HG03571 (cell line): Measurements from ENCODE around the gene BAD.

Experiments used
- ATAC-seq: cut with Tn5 transposase; IDR thresholded peaks from one replicate; pipeline ENCODE4 v1.9.1; 2021; ENCODE audit not compliant: unreplicated experiment

BAD gene

GRCh38 chr11:64246871-64247728 is 37.4 kb downstream of the BAD start, which contains the start of gene PPP1R14B:
Gene PPP1R14B (minus strand): TSS chr11:64246943. CDS start chr11:64246673, 270 bp downstream.
- ATAC-seq = peak; percentile 34

GRCh38 chr11:64246621-64246870 is 37.9 kb downstream of the BAD start:
- ATAC-seq = peak; percentile 5

- no peak for ATAC-seq
Observed at GRCh38 chr11:64245797-64246620, 38.5 kb downstream of the BAD start.

- ATAC-seq = no peak
Observed at GRCh38 chr11:64245401-64245796, 39.1 kb downstream of the BAD start.

- no peak for ATAC-seq
Observed at GRCh38 chr11:64244966-64245365, 39.5 kb downstream of the BAD start.

- no peak for ATAC-seq
Observed at GRCh38 chr11:64244107-64244506, 40.4 kb downstream of the BAD start.

- ATAC-seq = no peak
Observed at GRCh38 chr11:64243236-64243854, 41.1 kb downstream of the BAD start.

GRCh38 chr11:64241491-64242374 is 42.7 kb downstream of the BAD start:
- ATAC-seq = peak; percentile 44

- peak; percentile 54 for ATAC-seq
Observed at GRCh38 chr11:64241241-64241490, 43.3 kb downstream of the BAD start.

GRCh38 chr11:64240435-64241240 is 43.8 kb downstream of the BAD start, which contains the start of gene FKBP2:
Gene FKBP2 (plus strand): TSS chr11:64241095. CDS start chr11:64242388, 1,293 bp downstream.
- peak; percentile 44 for ATAC-seq

- ATAC-seq = no peak
Observed at GRCh38 chr11:64239662-64240434, 44.6 kb downstream of the BAD start.

- no peak for ATAC-seq
Observed at GRCh38 chr11:64238999-64239398, 45.5 kb downstream of the BAD start.

- no peak for ATAC-seq
Observed at GRCh38 chr11:64238076-64238475, 46.4 kb downstream of the BAD start.

- no peak for ATAC-seq
Observed at GRCh38 chr11:64237484-64237951, 46.9 kb downstream of the BAD start.

GRCh38 chr11:64235437-64236161 is 48.9 kb downstream of the BAD start:
- ATAC-seq = no peak

GRCh38 chr11:64234647-64235379 is 49.7 kb downstream of the BAD start:
- peak; percentile 10 for ATAC-seq

- ATAC-seq = peak; percentile 27
Observed at GRCh38 chr11:64233913-64234586, 50.4 kb downstream of the BAD start, which contains the start of gene VEGFB. Gene VEGFB (plus strand): TSS chr11:64234584. CDS start chr11:64234834, 250 bp downstream.
